ENCODE data around the gene STMN3. TPM values are rescaled to one million over a fixed set of nuclear protein-coding genes. Genes with fewer than 3 reads are reported as not detected.

Gene STMN3
- total RNA-seq, 1 experiment from 2014 or later = 138 TPM

- Histone ChIP-seq H3K4me1 (ENCODE audit: control insufficient read depth in 1 of 2, insufficient read depth in 2 of 2, low read length in 2 of 2) (peaks cover 45 to 56% of the 10 kb centered on the region in 2 experiments), H3K4me2 (ENCODE audit: low read length) (peak overlapping the region; percentile 83), H3K27ac (ENCODE audit: low read depth, low read length) (peak overlapping the region; percentile 100), H3K9ac (ENCODE audit: low read length) (peak overlapping the region; percentile 69), H3K9me3 (ENCODE audit: control insufficient read depth in 1 of 2, insufficient read depth in 1 of 2, low read depth in 1 of 2, low read length in 2 of 2) (no peaks in the 10 kb centered on the region), H2AFZ (ENCODE audit: low read depth, low read length, poor library complexity, severe bottlenecking) (no peak overlapping the region), H4K20me1 (ENCODE audit: insufficient read depth) (no peaks in the 10 kb centered on the region), H3K36me3 (ENCODE audit: control insufficient read depth in 1 of 2, insufficient read depth in 2 of 2, low read length in 2 of 2) (peaks cover 2 to 7% of the 10 kb centered on the region in 2 experiments; a peak in 2 of 4 replicates), H3K27me3 (ENCODE audit: insufficient read depth, low read length) (no peaks in the 10 kb centered on the region), H3K9me2 (ENCODE audit: insufficient read depth) (no peaks in the 10 kb centered on the region), H3K79me2 (ENCODE audit: insufficient read depth, low read length) (peaks cover 30% of the 10 kb centered on the region), H3K4me3 (replicated peaks in 1 of 2; ENCODE audit: low read depth in 1 of 2, low read length in 2 of 2) (no peak overlapping the region)
- TF ChIP-seq EZH2phosphoT487 (IDR thresholded peaks at IDR 0.05; ENCODE audit: borderline replicate concordance) (no peak), SRF (IDR thresholded peaks at IDR 0.05; ENCODE audit: low read depth) (no peak)
- ChIA-PET CTCF (no interaction called here), RAD21 (ENCODE audit: low non-redundant PET in 1 of 2, low total read pairs in 2 of 2, uncharacterized antibody in 2 of 2, unreplicated experiment in 2 of 2) (no interaction called here), POLR2A (interaction anchor here (1.7 to 2.4 kb wide), 3 partner anchors 11 to 23 kb away, joined by 7 to 14 read pairs (median 7); partner anchors contain the start of gene RTEL1)
- ATAC-seq (no peak), DNase-seq (ENCODE audit: low read depth, low spot score) (no peak)
- no TSS peak for BruUV-seq (replicated peaks)
- intact Hi-C loops (cut with micrococcal nuclease) = loop anchor here (5.0 kb wide), 1 partner anchor 144 kb away; the partner anchor contains the start of gene PTK6
Measured at GRCh38 chr20:63680857-63681608, 27.8 kb upstream of the STMN3 start.

- RAD21 ChIA-PET (ENCODE audit: low non-redundant PET in 1 of 2, low total read pairs in 2 of 2, uncharacterized antibody in 2 of 2, unreplicated experiment in 2 of 2) = no interaction called here
- no peaks in the 10 kb centered on the region for H3K9me3 ChIP-seq (ENCODE audit: control insufficient read depth in 1 of 2, insufficient read depth in 1 of 2, low read depth in 1 of 2, low read length in 2 of 2)
- no peak overlapping the region for H3K4me3 ChIP-seq (replicated peaks in 1 of 2; ENCODE audit: low read depth in 1 of 2, low read length in 2 of 2)
- TF ChIP-seq POLR2AphosphoS5 (IDR thresholded peaks at IDR 0.05; ENCODE audit: low read depth, low read length) (no peak), SP1 (IDR thresholded peaks at IDR 0.05; ENCODE audit: low read depth) (no peak), ZBTB33 (IDR thresholded peaks at IDR 0.05; ENCODE audit: extremely low read depth, insufficient replicate concordance, low read length) (no peak), EGR1 (IDR thresholded peaks at IDR 0.05; ENCODE audit: low read depth) (no peak), JUND (IDR thresholded peaks at IDR 0.05) (no peak), SIN3A (IDR thresholded peaks at IDR 0.05; ENCODE audit: low read depth) (no peak), CTCF (IDR thresholded peaks at IDR 0.05 in 2 of 3, conservative IDR thresholded peaks at IDR 0.05 in 1 of 3; ENCODE audit: borderline replicate concordance in 1 of 3, insufficient read depth in 1 of 3, low read depth in 2 of 3, low read length in 2 of 3) (no peak), YY1 (IDR thresholded peaks at IDR 0.05; ENCODE audit: extremely low read depth, insufficient replicate concordance, low read depth, low read length) (no peak), ATF3 (IDR thresholded peaks at IDR 0.05) (no peak), RAD21 (IDR thresholded peaks at IDR 0.05; ENCODE audit: low read depth) (no peak), EZH2phosphoT487 (IDR thresholded peaks at IDR 0.05; ENCODE audit: borderline replicate concordance) (no peak)
- H3K4me2 ChIP-seq (ENCODE audit: low read length) = no peak overlapping the region
- DNase-seq (ENCODE audit: low read depth, low spot score) (no peak), ATAC-seq (no peak)
- H4K20me1 ChIP-seq (ENCODE audit: insufficient read depth) = no peaks in the 10 kb centered on the region
- no peak overlapping the region for H2AFZ ChIP-seq (ENCODE audit: low read depth, low read length, poor library complexity, severe bottlenecking)
- peaks cover 24% of the 10 kb centered on the region for H3K79me2 ChIP-seq (ENCODE audit: insufficient read depth, low read length)
- CTCF ChIA-PET = no interaction called here
- 0 out of 2 replicates have a peak overlapping the region, but pooled peaks have one; percentile 8 for H3K9ac ChIP-seq (ENCODE audit: low read length)
- intact Hi-C loops (cut with micrococcal nuclease) = loop anchor here (5.0 kb wide), 1 partner anchor 143 kb away; the partner anchor contains the start of gene PTK6
- no peaks in the 10 kb centered on the region for H3K27me3 ChIP-seq (ENCODE audit: insufficient read depth, low read length)
- BruUV-seq (replicated peaks) = no TSS peak
- POLR2A ChIA-PET = no interaction called here
- H3K36me3 ChIP-seq (ENCODE audit: control insufficient read depth in 1 of 2, insufficient read depth in 2 of 2, low read length in 2 of 2) = peaks cover 4% of the 10 kb centered on the region in 2 experiments; a peak in 3 of 4 replicates
- no peaks in the 10 kb centered on the region for H3K9me2 ChIP-seq (ENCODE audit: insufficient read depth)
- H3K27ac ChIP-seq (ENCODE audit: low read depth, low read length) = peak overlapping the region; percentile 100
- H3K4me1 ChIP-seq (ENCODE audit: control insufficient read depth in 1 of 2, insufficient read depth in 2 of 2, low read length in 2 of 2) = peaks cover 39 to 50% of the 10 kb centered on the region in 2 experiments
Measured at GRCh38 chr20:63680427-63680826, 27.2 kb upstream of the STMN3 start.
